Esophagus (tissue), 2 donors: Measurements from ENCODE around the gene ASMTL. TPM values are rescaled to one million over a fixed set of nuclear protein-coding genes. Genes with fewer than 3 reads are reported as not detected.
"Not testable (repeated sequence)": the region's sequence is repeated elsewhere in the genome, so short reads cannot be mapped to it uniquely, and the experiment has no call there.

Experiments used
- H3K27ac ChIP-seq, 2 donors: one replicate each; pipeline ENCODE4 v1.5.1; 2013; ENCODE audit warnings: low read depth in 2 of 2, mild to moderate bottlenecking in 2 of 2, inconsistent platforms in 1 of 2, low read length in 1 of 2, moderate library complexity in 1 of 2
- H3K27me3 ChIP-seq, 2 donors: one replicate each; pipeline ENCODE4 v1.6.1; 2013; ENCODE audit warnings: low read length in 2 of 2, control low read depth in 1 of 2, mild to moderate bottlenecking in 1 of 2; ENCODE audit not compliant: insufficient read depth in 2 of 2, control insufficient read depth in 1 of 2
- H3K36me3 ChIP-seq, 2 donors: one replicate each; pipeline ENCODE4 v1.6.1; 2013; ENCODE audit warnings: low read length in 1 of 2; ENCODE audit not compliant: control insufficient read depth in 2 of 2, insufficient read depth in 2 of 2
- H3K4me1 ChIP-seq, 2 donors: one replicate each; pipeline ENCODE4 v1.6.1; 2013; ENCODE audit warnings: low read length in 1 of 2; ENCODE audit not compliant: control insufficient read depth in 2 of 2, insufficient read depth in 2 of 2
- H3K4me3 ChIP-seq, 2 donors: one replicate each; pipeline ENCODE4 v1.5.1; 2013; ENCODE audit warnings: low read length in 2 of 2, mild to moderate bottlenecking in 2 of 2, low read depth in 1 of 2, moderate library complexity in 1 of 2
- H3K9me3 ChIP-seq, 2 donors: one replicate each; pipeline ENCODE4 v1.6.1; 2013; ENCODE audit warnings: mild to moderate bottlenecking in 2 of 2, low read depth in 1 of 2, low read length in 1 of 2, moderate library complexity in 1 of 2; ENCODE audit not compliant: control insufficient read depth in 2 of 2, insufficient read depth in 1 of 2
- WGBS, 2 donors: extraction: QIAGEN DNeasy Blood & Tissue Kit; methylation state at CpG; one replicate each; pipeline ENCODE4 v1.1.7; 2013; 5-methylcytosine and 5-hydroxymethylcytosine counted together
- polyA plus RNA-seq, 2 donors: library from polyadenylated mRNA; stranded (reverse); fragments of 200-250 nt; gene quantifications; one replicate each; pipeline ENCODE4 v1.2.3, GENCODE V29; 2013
- donor health status: healthy with polysubstance abuse.
- donor health status: Bipolar disorder and iron deficiency.

ASMTL gene
- polyA plus RNA-seq, 2 donors: 8.5 to 13.6 TPM

DNA sequence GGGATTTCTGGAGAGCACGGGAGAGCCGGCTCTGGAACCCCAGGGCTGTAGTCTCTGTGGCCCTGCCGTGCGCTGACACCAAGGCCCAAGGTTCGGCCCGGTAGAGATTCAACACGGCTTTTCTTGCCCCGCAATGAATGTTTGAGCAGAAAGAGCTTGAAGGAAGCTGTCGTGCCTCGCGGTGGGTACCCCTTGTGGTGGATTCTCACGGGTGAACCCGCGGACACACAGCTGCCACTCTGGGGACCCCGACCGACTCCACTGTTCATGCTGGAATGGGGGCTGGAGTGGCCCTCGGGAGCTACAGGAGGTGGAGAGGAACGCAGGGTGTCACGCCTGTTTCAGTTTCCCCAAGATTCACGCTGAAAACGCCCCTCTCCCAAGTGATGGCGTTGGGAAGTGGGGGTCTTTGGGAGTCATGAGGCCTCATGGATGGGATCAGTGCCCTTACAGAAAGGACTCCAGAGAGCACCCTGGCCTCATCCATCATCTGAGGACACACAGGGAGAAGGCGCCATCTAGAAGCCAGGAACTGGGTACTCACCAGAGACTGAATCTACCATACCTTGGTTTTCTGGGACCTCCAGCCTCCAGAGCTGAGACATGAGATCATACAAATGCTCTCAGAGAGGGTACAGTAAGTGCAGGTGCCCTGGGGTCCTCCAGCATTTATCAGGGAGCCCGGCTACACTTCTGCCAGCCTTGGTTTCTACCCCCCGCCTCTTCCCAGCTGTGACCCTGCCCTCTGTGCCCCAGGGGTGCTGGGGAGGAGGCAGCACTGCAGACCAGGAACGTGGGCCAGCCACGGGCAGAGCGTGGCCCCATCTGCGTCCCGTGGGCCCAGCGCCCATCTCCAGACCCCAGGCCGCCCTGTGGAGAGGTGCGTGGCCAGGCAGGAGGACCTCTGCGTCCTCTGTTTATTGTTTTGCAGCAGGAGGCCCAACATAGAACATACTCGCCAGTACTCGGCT, 67.2 kb downstream of the ASMTL start:
- Histone ChIP-seq H3K27me3 (no peaks in the 10 kb centered on the region), H3K4me3 (no peak overlapping the region), H3K36me3 (peaks cover 28 to 53% of the 10 kb centered on the region in 2 donors), H3K4me1 (peaks cover 0 to 8% of the 10 kb centered on the region in 2 donors), H3K27ac (no peak overlapping the region), H3K9me3 (no peaks in the 10 kb centered on the region)
- WGBS, 2 donors: 94 to 95% methylated on average over 36 of the region's 36 CpGs

- Histone ChIP-seq H3K27ac (no peak overlapping the region), H3K4me3 (no peak overlapping the region), H3K36me3 (peaks cover 28 to 51% of the 10 kb centered on the region in 2 donors), H3K27me3 (no peaks in the 10 kb centered on the region), H3K4me1 (peaks cover 0 to 8% of the 10 kb centered on the region in 2 donors), H3K9me3 (no peaks in the 10 kb centered on the region)
- WGBS, 2 donors: 94 to 96% methylated on average over 18 of the region's 18 CpGs
These were observed 68.0 kb downstream of the ASMTL start for GRCh38 chrX:1384658-1385252.

GRCh38 chrX:1380672-1381233, 72.0 kb downstream of the ASMTL start:
- no peak overlapping the region for H3K4me3 ChIP-seq
- no peaks in the 10 kb centered on the region for H3K27me3 ChIP-seq
- 56 to 65% methylated on average over 20 of the region's 20 CpGs for WGBS, 2 donors
- peaks cover 0 to 5% of the 10 kb centered on the region in 2 donors for H3K4me1 ChIP-seq
- no peaks in the 10 kb centered on the region for H3K9me3 ChIP-seq
- no peak overlapping the region for H3K27ac ChIP-seq
- H3K36me3 ChIP-seq: peaks cover 4 to 17% of the 10 kb centered on the region in 2 donors

DNA sequence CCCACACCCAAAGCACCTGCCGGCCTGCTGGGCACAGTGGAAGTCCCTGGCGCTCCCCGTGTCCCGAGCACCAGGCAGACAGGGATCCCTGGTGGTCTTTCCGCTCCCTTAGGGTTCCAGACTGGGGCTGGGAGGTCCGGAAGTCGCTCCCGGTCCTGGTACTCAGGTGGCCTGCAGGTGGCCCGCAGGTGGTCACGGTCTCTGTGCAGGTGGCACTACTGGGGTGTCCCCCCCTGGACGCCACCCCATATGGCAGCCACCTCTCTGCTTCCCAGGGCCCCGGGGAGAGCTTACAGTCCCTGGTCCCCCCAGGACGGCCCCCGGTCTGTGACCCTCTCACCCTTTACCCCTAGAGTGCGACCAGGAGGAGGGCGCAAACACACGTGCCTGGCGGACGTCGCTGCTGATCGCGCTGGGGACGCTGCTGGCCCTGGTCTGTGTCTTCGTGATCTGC, 74.4 kb downstream of the ASMTL start:
- Histone ChIP-seq H3K36me3 (peaks cover 0 to 2% of the 10 kb centered on the region in 2 donors), H3K27ac (no peak overlapping the region), H3K27me3 (no peaks in the 10 kb centered on the region), H3K4me3 (no peak overlapping the region), H3K9me3 (no peaks in the 10 kb centered on the region), H3K4me1 (peaks cover 0 to 5% of the 10 kb centered on the region in 2 donors)
- WGBS, 2 donors: 84 to 91% methylated on average over 24 of the region's 24 CpGs

GRCh38 chrX:1368385-1368698, 84.4 kb downstream of the ASMTL start:
- Histone ChIP-seq H3K9me3 (no peaks in the 10 kb centered on the region), H3K4me1 (no peaks in the 10 kb centered on the region), H3K4me3 (no peak overlapping the region), H3K27me3 (no peaks in the 10 kb centered on the region), H3K27ac (no peak overlapping the region), H3K36me3 (no peaks in the 10 kb centered on the region)
- WGBS, 2 donors: 79 to 84% methylated on average over 4 of the region's 4 CpGs

- not testable (repeated sequence) for H3K4me1 ChIP-seq, H3K27ac ChIP-seq, H3K4me3 ChIP-seq, H3K9me3 ChIP-seq, H3K27me3 ChIP-seq, H3K36me3 ChIP-seq
- 95% methylated on average over 56 of the region's 63 CpGs; no CpG with 5 or more reads in 1 of the 2 donors for WGBS, 2 donors
These were observed 86.3 kb downstream of the ASMTL start for GRCh38 chrX:1366363-1366762.

DNA sequence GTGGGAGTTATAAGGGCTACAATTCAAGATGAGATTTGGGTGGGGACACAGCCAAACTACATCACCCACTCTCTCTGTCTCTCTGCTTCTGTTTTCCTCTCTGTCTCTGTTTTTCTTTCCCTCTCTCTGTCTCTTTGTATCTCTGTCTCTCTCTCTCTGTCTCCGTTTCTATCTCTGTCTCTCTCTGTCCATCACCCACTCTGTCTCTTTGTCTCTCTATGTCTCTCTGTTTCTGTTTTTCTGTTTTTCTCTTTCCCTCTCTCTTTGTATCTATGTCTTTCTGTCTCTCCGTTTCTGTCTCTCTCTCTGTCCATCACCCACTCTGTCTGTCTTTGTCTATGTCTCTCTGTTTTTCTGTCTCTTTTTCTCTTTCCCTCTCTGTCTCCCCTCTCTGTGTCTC, 90.8 kb downstream of the ASMTL start:
- peaks cover 0 to 3% of the 10 kb centered on the region in 2 donors for H3K9me3 ChIP-seq
- H3K27ac ChIP-seq: no peak overlapping the region
- H3K4me3 ChIP-seq: no peak overlapping the region
- no peaks in the 10 kb centered on the region for H3K4me1 ChIP-seq
- no peaks in the 10 kb centered on the region for H3K36me3 ChIP-seq
- 90 to 91% methylated on average over 2 of the region's 2 CpGs for WGBS, 2 donors
- no peaks in the 10 kb centered on the region for H3K27me3 ChIP-seq

DNA sequence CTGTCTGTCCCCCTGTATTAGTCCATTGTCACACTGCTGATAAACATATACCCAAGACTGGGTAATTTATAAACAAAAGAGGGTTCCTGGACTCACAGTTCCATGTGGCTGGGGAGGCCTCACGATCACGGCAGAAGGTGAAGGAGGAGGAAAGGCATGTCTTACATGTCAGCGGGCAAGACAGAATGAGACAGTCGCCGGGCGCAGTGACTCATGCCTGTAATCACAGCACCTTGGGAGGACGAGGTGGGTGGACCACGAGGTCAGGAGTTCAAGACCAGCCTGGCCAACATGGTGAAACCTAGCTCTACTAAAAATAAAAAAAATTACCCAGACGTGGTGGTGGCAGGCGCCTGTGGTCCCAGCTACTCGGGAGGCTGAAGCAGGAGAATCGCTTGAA, 91.4 kb downstream of the ASMTL start:
- Histone ChIP-seq H3K4me1 (no peaks in the 10 kb centered on the region), H3K27ac (no peak overlapping the region), H3K36me3 (no peaks in the 10 kb centered on the region), H3K9me3 (peaks cover 0 to 3% of the 10 kb centered on the region in 2 donors), H3K27me3 (no peaks in the 10 kb centered on the region), H3K4me3 (no peak overlapping the region)
- WGBS, 2 donors: 72 to 81% methylated on average over 12 of the region's 12 CpGs

DNA sequence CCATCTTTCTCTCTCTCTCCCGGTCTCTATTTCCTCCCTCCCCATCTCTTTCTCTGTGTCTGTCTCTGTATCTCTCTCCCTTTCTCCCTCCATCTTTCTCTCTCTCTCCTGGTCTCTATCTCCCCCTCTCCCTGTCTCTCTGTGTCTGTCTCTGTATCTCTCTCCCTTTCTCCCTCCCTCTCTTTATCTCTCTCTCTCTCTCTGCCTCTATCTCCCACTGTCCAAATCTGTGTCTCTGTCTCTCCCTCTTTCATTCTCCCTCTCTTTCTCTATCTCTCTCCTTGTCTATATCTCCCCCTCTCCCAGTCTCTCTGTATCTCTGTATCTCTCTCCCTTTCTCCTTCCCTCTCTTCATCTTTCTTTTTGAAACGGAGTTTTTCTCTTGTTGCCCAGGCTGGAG, 92.5 kb downstream of the ASMTL start:
- Histone ChIP-seq H3K4me1 (no peaks in the 10 kb centered on the region), H3K36me3 (no peaks in the 10 kb centered on the region), H3K4me3 (no peak overlapping the region), H3K27me3 (no peaks in the 10 kb centered on the region), H3K27ac (no peak overlapping the region), H3K9me3 (peaks cover 0 to 3% of the 10 kb centered on the region in 2 donors)
- WGBS, 2 donors: 86 to 93% methylated on average over 2 of the region's 2 CpGs
